Hepatocyte (in vitro differentiated cells): ENCODE results near the gene PRIMA1.

Experiments
- CTCF ChIP-seq: fragments of 200-600 bp; sonication (generic); IDR thresholded peaks from 2 replicates; pipeline ENCODE4 v1.5.1; 2016; ENCODE audit warnings: antibody characterized with exemption, mild to moderate bottlenecking; ENCODE audit not compliant: poor library complexity
- EZH2 ChIP-seq: fragments of 200-600 bp; sonication (generic); IDR thresholded peaks from 2 replicates; pipeline ENCODE4 v1.6.1; 2016; ENCODE audit warnings: antibody characterized with exemption, mild to moderate bottlenecking, borderline replicate concordance
- EZH2phosphoT487 ChIP-seq: fragments of 200-600 bp; sonication (generic); IDR thresholded peaks from one replicate; pipeline ENCODE4 v1.6.1; 2018; ENCODE audit warnings: antibody characterized with exemption, mild to moderate bottlenecking, low read depth, moderate library complexity; ENCODE audit not compliant: unreplicated experiment, severe bottlenecking

- TF ChIP-seq CTCF (no peak), EZH2 (no peak), EZH2phosphoT487 (no peak)
Observed at GRCh38 chr14:93751946-93752655, 36.2 kb downstream of the PRIMA1 start.
